HepG2 (cell line): ENCODE data around the gene ZNF287. TPM values are rescaled to one million over a fixed set of nuclear protein-coding genes. Genes with fewer than 3 reads are reported as not detected.

Source experiments
- BCL3 ChIP-seq: sonication (generic); formaldehyde crosslinking; IDR thresholded peaks from 2 replicates; pipeline ENCODE4 v1.5.1; 2020; ENCODE audit warnings: mild to moderate bottlenecking, missing genetic modification reagents, moderate library complexity
- DNMT3B ChIP-seq: conservative IDR thresholded peaks from 2 replicates; pipeline ENCODE4 v1.6.1; 2016; ENCODE audit warnings: missing biosample characterization, control low read depth
- FUBP1 ChIP-seq: sonication (generic); formaldehyde crosslinking; IDR thresholded peaks from 2 replicates; pipeline ENCODE4 v1.5.1; 2020; ENCODE audit warnings: missing genetic modification reagents, mild to moderate bottlenecking, borderline replicate concordance
- GFI1 ChIP-seq: sonication (generic); formaldehyde crosslinking; IDR thresholded peaks from 2 replicates; pipeline ENCODE4 v1.5.0; 2020; ENCODE audit warnings: missing genetic modification reagents, mild to moderate bottlenecking, borderline replicate concordance
- IRF2 ChIP-seq: IDR thresholded peaks from 2 replicates; pipeline ENCODE4 v1.6.1; 2018; ENCODE audit warnings: missing genetic modification reagents, missing compliant biosample characterization
- NFATC3 ChIP-seq: sonication (generic); formaldehyde crosslinking; IDR thresholded peaks from 2 replicates; pipeline ENCODE4 v1.5.1; 2020; ENCODE audit warnings: mild to moderate bottlenecking, missing genetic modification reagents
- PTBP1 ChIP-seq: fragments of 200-400 bp; formaldehyde crosslinking; IDR thresholded peaks from 2 replicates; pipeline ENCODE4 v1.6.1; 2018; ENCODE audit warnings: low read length, low read depth; ENCODE audit not compliant: poor library complexity, severe bottlenecking
- SETDB1 ChIP-seq: sonication (generic); formaldehyde crosslinking; IDR thresholded peaks from 2 replicates; pipeline ENCODE4 v1.5.1; 2020; ENCODE audit warnings: missing genetic modification reagents, mild to moderate bottlenecking, borderline replicate concordance
- TCF7L2 ChIP-seq: IDR thresholded peaks from 2 replicates; pipeline ENCODE4 v1.6.1; 2011; ENCODE audit warnings: mild to moderate bottlenecking, low read depth, low read length, moderate library complexity
- ZFP82 ChIP-seq: sonication (generic); formaldehyde crosslinking; IDR thresholded peaks from 2 replicates; pipeline ENCODE4 v1.5.1; 2020; ENCODE audit warnings: mild to moderate bottlenecking, missing genetic modification reagents, borderline replicate concordance
- ZNF292 ChIP-seq: sonication (generic); formaldehyde crosslinking; IDR thresholded peaks from 2 replicates; pipeline ENCODE4 v1.8.1; 2022; ENCODE audit warnings: mild to moderate bottlenecking, low read depth, missing genetic modification reagents, borderline replicate concordance
- ZNF318 ChIP-seq: sonication (generic); formaldehyde crosslinking; IDR thresholded peaks from 2 replicates; pipeline ENCODE4 v1.4.0; 2020; ENCODE audit warnings: mild to moderate bottlenecking, missing genetic modification reagents
- ZNF335 ChIP-seq: sonication (generic); formaldehyde crosslinking; IDR thresholded peaks from 2 replicates; pipeline ENCODE4 v1.4.0; 2020; ENCODE audit warnings: missing genetic modification reagents
- ZNF382 ChIP-seq: sonication (generic); formaldehyde crosslinking; IDR thresholded peaks from 2 replicates; pipeline ENCODE4 v1.5.0; 2020; ENCODE audit warnings: missing genetic modification reagents, mild to moderate bottlenecking, borderline replicate concordance
- ZSCAN9 ChIP-seq: IDR thresholded peaks from 2 replicates; pipeline ENCODE4 v1.6.1; 2016; ENCODE audit warnings: borderline replicate concordance
- polyA plus RNA-seq, 8 experiments: library from polyadenylated mRNA; depleted of rRNA in 3 of 8; stranded (reverse) in 7 of 8; unstranded in 1 of 8; fragments of >200 nt; fragmentation: Illumina TruSeq in 4 of 8; extraction: Trizol in 4 of 8; gene quantifications; 2 replicates each; pipeline versions ENCODE4 v1.2.1 to v1.2.3, GENCODE V29; 2011 to 2016; ENCODE audit warnings: low read depth in 4 of 8, missing spikeins in 1 of 8, mixed read lengths in 1 of 8; ENCODE audit not compliant: insufficient read depth in 1 of 8
- total RNA-seq, 5 experiments: library from RNA; depleted of rRNA; stranded (reverse); fragments of >200 nt; fragmentation: Illumina TruSeq; extraction: Trizol; gene quantifications; 2 replicates each; pipeline ENCODE4 v1.2.3, GENCODE V29; 2016; ENCODE audit warnings: low read depth in 1 of 5

Gene ZNF287
- total and polyA plus RNA-seq, 2 of the 13 experiments (the other 11 are each of a cell fraction or from before 2014, with no cell fraction given), result 0.21 TPM; not detected in 1

- peak; percentile 52; the same call in 1 of the 2 replicates for TF ChIP-seq ZNF318
- TF ChIP-seq ZNF335 (CRISPR knock-in tag), result no peak
- peak; percentile 44; the same call in 1 of the 2 replicates for TF ChIP-seq NFATC3 (CRISPR knock-in tag)
- no peak for TF ChIP-seq FUBP1 (CRISPR knock-in tag)
- TF ChIP-seq IRF2 (CRISPR knock-in tag), result no peak
- TF ChIP-seq TCF7L2, result no peak
- TF ChIP-seq PTBP1, result no peak
- TF ChIP-seq ZNF292 (CRISPR knock-in tag), result peak; percentile 61
- TF ChIP-seq ZNF382, result no peak
- no peak for TF ChIP-seq SETDB1 (CRISPR knock-in tag)
- no peak for TF ChIP-seq DNMT3B
- TF ChIP-seq BCL3 (CRISPR knock-in tag), result 0 out of 2 replicates have a peak, but pooled peaks have one; percentile 37
- TF ChIP-seq ZFP82, result no peak
- peak; percentile 21; the same call in 1 of the 2 replicates for TF ChIP-seq ZSCAN9 (CRISPR knock-in tag)
- no peak for TF ChIP-seq GFI1 (CRISPR knock-in tag)
Observed at GRCh38 chr17:16589097-16589969, 20.3 kb upstream of the ZNF287 start (continued).
